Lung (tissue), 12 donors: ENCODE data around the gene ACP1. TPM values are rescaled to one million over a fixed set of nuclear protein-coding genes. Genes with fewer than 3 reads are reported as not detected.

Experiments used
- ATAC-seq: fragments of 200-7000 bp; cut with Tn5 transposase; one replicate; pipeline ENCODE4 v1.9.1; 2020; ENCODE audit warnings: moderate number of reproducible peaks; ENCODE audit not compliant: insufficient read depth, low FRiP score
- DNase-seq, 3 donors: peaks; one replicate each; pipeline ENCODE4 v3.0.0-alpha.2; 2013 to 2017
- H3K27ac ChIP-seq, 2 donors: one replicate each; pipeline ENCODE4 v1.5.1; 2013; ENCODE audit warnings: mild to moderate bottlenecking in 2 of 2, moderate library complexity in 2 of 2, control low read depth in 1 of 2, inconsistent platforms in 1 of 2, low read depth in 1 of 2, low read length in 1 of 2
- H3K27me3 ChIP-seq, 3 donors: one replicate each; pipeline ENCODE4 v1.5.1; 2013; ENCODE audit warnings: low read length in 2 of 3; ENCODE audit not compliant: control insufficient read depth in 3 of 3, insufficient read depth in 3 of 3
- H3K36me3 ChIP-seq, 4 donors: one replicate each; pipeline ENCODE4 v1.5.1; 2013; ENCODE audit warnings: low read length in 4 of 4, mild to moderate bottlenecking in 1 of 4, moderate library complexity in 1 of 4; ENCODE audit not compliant: control insufficient read depth in 4 of 4, insufficient read depth in 4 of 4
- H3K4me1 ChIP-seq, 5 donors: one replicate each; pipeline ENCODE4 v1.5.1; 2013; ENCODE audit warnings: low read length in 5 of 5, mild to moderate bottlenecking in 2 of 5, moderate library complexity in 1 of 5; ENCODE audit not compliant: control insufficient read depth in 5 of 5, insufficient read depth in 5 of 5
- H3K4me3 ChIP-seq: one replicate; pipeline ENCODE4 v1.5.1; 2013; ENCODE audit warnings: mild to moderate bottlenecking, control low read depth, moderate library complexity
- H3K9ac ChIP-seq, 2 donors: one replicate each; pipeline ENCODE4 v1.5.1; 2013; ENCODE audit warnings: low read length in 2 of 2, control low read depth in 1 of 2; ENCODE audit not compliant: insufficient read depth in 1 of 2
- H3K9me3 ChIP-seq, 4 donors: one replicate each; pipeline ENCODE4 v1.5.1; 2013; ENCODE audit warnings: low read length in 3 of 4, mild to moderate bottlenecking in 1 of 4, moderate library complexity in 1 of 4; ENCODE audit not compliant: control insufficient read depth in 4 of 4, insufficient read depth in 3 of 4
- WGBS, 2 donors: extraction: QIAGEN DNeasy Blood & Tissue Kit; methylation state at CpG; one replicate each; pipeline ENCODE4 v1.1.7; 2013; 5-methylcytosine and 5-hydroxymethylcytosine counted together
- polyA plus RNA-seq, 2 donors: library from polyadenylated mRNA; stranded (reverse); fragments of 200-250 nt; gene quantifications; one replicate each; pipeline ENCODE4 v1.2.1, GENCODE V29; 2013
- total RNA-seq, 2 donors: library from RNA; depleted of rRNA in 1 of 2; stranded (reverse); fragments of >200 nt in 1 of 2; gene quantifications; one replicate each; pipeline ENCODE4 v1.2.1, GENCODE V29; 2014 to 2021
- TF ChIP-seq, protein P1 (sequence below): IDR thresholded peaks from 2 replicates; pipeline ENCODE4 v1.5.1; 2012; ENCODE audit warnings: mild to moderate bottlenecking; ENCODE audit errors: control extremely low read depth, extremely low read depth
- donor health status: control.
- donor health status: control.
- donor health status: Bipolar disorder and iron deficiency.
- donor health status: healthy.
- donor health status: DM: yes; HTN: yes; CAD: no.

ACP1 gene
- total and polyA plus RNA-seq, 4 donors: 66.0 to 136 (median 75.0) TPM

DNA sequence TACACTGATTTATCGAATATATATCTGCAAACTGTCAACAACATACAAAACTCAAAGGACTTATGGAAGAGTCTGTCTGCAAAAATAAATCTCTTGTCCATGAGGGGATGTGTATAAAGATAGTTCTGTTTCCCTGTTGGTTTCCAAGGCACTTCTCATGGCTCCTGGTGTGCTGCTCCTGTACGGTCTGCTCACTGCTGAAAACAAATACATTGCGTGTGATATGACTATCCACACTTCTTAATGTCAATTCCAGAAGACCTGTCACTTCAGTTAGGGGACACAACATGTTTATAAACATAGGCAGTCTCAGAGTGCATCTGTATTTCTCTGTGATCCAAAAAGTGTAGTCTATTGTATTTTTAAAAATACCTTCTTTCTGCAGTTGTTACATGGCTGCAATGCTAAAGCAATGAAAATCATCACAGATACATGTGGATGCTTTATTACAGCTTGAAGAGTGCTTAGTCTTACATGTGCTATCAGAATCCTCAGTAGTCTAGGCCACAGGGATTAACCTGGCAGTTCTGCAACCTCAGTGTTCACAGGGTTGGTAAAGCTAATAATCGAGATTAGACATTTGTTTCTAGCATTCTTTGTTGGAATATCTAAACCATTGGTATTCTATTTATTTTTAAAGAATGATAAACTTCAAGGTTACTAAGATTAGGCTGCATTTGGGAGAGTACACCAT lies 15.4 kb downstream of the ACP1 start:
- no peak overlapping the region for H3K27ac ChIP-seq
- no peak overlapping the region for H3K4me3 ChIP-seq
- H3K36me3 ChIP-seq: peaks cover 22 to 29% (median 26%) of the 10 kb centered on the region in 4 donors
- DNase-seq: no peak
- no peak for ATAC-seq
- H3K9me3 ChIP-seq: no peaks in the 10 kb centered on the region
- no peaks in the 10 kb centered on the region for H3K27me3 ChIP-seq
- peaks cover 0 to 7% (median 0%) of the 10 kb centered on the region in 5 donors for H3K4me1 ChIP-seq
- WGBS, 2 donors: 87 to 92% methylated on average over 4 of the region's 4 CpGs
- TF ChIP-seq, protein P1, sequence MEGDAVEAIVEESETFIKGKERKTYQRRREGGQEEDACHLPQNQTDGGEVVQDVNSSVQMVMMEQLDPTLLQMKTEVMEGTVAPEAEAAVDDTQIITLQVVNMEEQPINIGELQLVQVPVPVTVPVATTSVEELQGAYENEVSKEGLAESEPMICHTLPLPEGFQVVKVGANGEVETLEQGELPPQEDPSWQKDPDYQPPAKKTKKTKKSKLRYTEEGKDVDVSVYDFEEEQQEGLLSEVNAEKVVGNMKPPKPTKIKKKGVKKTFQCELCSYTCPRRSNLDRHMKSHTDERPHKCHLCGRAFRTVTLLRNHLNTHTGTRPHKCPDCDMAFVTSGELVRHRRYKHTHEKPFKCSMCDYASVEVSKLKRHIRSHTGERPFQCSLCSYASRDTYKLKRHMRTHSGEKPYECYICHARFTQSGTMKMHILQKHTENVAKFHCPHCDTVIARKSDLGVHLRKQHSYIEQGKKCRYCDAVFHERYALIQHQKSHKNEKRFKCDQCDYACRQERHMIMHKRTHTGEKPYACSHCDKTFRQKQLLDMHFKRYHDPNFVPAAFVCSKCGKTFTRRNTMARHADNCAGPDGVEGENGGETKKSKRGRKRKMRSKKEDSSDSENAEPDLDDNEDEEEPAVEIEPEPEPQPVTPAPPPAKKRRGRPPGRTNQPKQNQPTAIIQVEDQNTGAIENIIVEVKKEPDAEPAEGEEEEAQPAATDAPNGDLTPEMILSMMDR: no peak
- H3K9ac ChIP-seq: no peak overlapping the region

DNA sequence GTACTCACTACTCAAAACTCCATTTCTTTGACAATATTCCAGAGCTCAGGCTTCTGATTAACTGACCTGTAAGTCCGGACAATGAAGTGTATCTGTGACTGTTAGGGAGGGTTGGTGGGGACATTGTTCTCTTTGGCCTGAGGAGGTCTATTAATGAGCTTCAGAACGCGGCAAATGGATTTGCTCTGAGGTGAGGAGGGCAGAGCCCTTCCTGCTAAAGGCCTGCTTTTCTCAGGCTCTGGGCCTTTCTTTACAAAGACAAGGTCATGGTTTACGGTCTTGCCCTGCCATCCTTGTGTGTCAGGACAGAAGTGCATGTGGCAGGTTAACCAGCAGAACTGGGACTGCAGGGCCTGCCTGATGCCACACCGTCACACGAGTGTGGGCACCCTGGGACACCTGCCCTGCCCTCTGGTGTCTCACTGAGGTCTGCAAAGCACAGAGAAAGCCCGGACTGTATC lies 15.9 kb downstream of the ACP1 start:
- DNase-seq: no peak
- no peak overlapping the region for H3K27ac ChIP-seq
- TF ChIP-seq, protein P1: no peak
- H3K27me3 ChIP-seq: peaks cover 0 to 3% (median 0%) of the 10 kb centered on the region in 3 donors
- H3K36me3 ChIP-seq: peaks cover 22 to 27% (median 25%) of the 10 kb centered on the region in 4 donors
- H3K4me3 ChIP-seq: no peak overlapping the region
- WGBS, 2 donors: 86 to 92% methylated on average over 7 of the region's 7 CpGs
- no peak overlapping the region for H3K9ac ChIP-seq
- H3K9me3 ChIP-seq: no peaks in the 10 kb centered on the region
- peaks cover 0 to 9% (median 0%) of the 10 kb centered on the region in 5 donors for H3K4me1 ChIP-seq
- ATAC-seq: no peak

DNA sequence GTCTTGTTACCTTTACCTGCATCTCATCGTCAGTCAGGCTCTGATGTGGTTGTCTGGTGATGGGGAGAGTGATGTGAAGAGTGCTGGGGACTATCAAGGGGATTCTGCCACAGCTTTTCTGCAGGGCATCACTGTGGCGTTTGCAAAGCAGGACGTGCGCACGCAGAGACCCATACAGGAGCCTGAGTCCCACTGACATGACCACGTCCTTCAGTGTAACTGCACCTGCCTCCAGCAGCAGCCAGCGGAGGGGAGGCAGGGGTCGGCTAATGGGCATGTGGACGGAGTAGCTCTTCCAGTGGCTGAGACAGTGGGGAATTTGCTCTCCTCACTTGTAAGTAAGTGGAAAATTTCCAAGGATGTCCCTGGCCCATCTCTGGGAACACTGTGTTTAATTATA lies 16.6 kb downstream of the ACP1 start:
- 95 to 97% methylated on average over 9 of the region's 9 CpGs for WGBS, 2 donors
- TF ChIP-seq, protein P1: no peak
- no peak overlapping the region for H3K27ac ChIP-seq
- peaks cover 0 to 10% (median 0%) of the 10 kb centered on the region in 3 donors for H3K27me3 ChIP-seq
- no peak overlapping the region for H3K4me3 ChIP-seq
- H3K36me3 ChIP-seq: peaks cover 18 to 27% (median 21%) of the 10 kb centered on the region in 4 donors
- no peak for ATAC-seq
- DNase-seq: no peak
- no peak overlapping the region for H3K9ac ChIP-seq
- H3K4me1 ChIP-seq: peaks cover 0 to 9% (median 0%) of the 10 kb centered on the region in 5 donors
- H3K9me3 ChIP-seq: no peaks in the 10 kb centered on the region
